Retina (tissue), 1 donor: Measurements from ENCODE around the gene ITM2C.

ENCODE experiments used
- DNase-seq: peaks from one replicate; pipeline ENCODE4 v3.0.0-alpha.2; 2016

ITM2C gene

GRCh38 chr2:230861552-230862255, 3.0 kb upstream of the ITM2C start:
- no peak for DNase-seq

GRCh38 chr2:230862292-230862691, 2.5 kb upstream of the ITM2C start:
- no peak for DNase-seq

- DNase-seq, result no peak
Measured at GRCh38 chr2:230863031-230863430, 1.7 kb upstream of the ITM2C start.

GRCh38 chr2:230863442-230864121, 1.2 kb upstream of the ITM2C start:
- DNase-seq, result no peak

- DNase-seq, result no peak
Measured at GRCh38 chr2:230864122-230864604, 579 bp upstream of the ITM2C start.

GRCh38 chr2:230865307-230865765, 594 bp downstream of the ITM2C start:
- DNase-seq, result no peak

GRCh38 chr2:230865766-230866755, 1.3 kb downstream of the ITM2C start:
- DNase-seq, result peak; percentile 77

GRCh38 chr2:230866756-230867523, 2.2 kb downstream of the ITM2C start:
- no peak for DNase-seq

- DNase-seq, result no peak
Measured at GRCh38 chr2:230868161-230868946, 3.6 kb downstream of the ITM2C start.

- peak; percentile 63 for DNase-seq
Measured at GRCh38 chr2:230868947-230869913, 4.5 kb downstream of the ITM2C start.

GRCh38 chr2:230869914-230870543, 5.3 kb downstream of the ITM2C start:
- DNase-seq, result peak; percentile 63

- peak; percentile 58 for DNase-seq
Measured at GRCh38 chr2:230870544-230871360, 6.0 kb downstream of the ITM2C start.

- no peak for DNase-seq
Measured at GRCh38 chr2:230871361-230872150, 6.8 kb downstream of the ITM2C start.

GRCh38 chr2:230872151-230872967, 7.6 kb downstream of the ITM2C start:
- no peak for DNase-seq

GRCh38 chr2:230872968-230873660, 8.4 kb downstream of the ITM2C start:
- DNase-seq, result no peak
